Measurements from ENCODE around the gene ZNF764.
A peak's percentile ranks its signal among the peaks of the same experiment; 100 is the strongest.
"Not testable (repeated sequence)": the region's sequence is repeated elsewhere in the genome, so short reads cannot be mapped to it uniquely, and the experiment has no call there.

The ZNF764 gene

GRCh38 chr16:30548416-30549253 lies 9.5 kb downstream of the ZNF764 start:
- DNase-seq (ENCODE audit: low spot score): no peak

- DNase-seq (ENCODE audit: low spot score): no peak
Observed at GRCh38 chr16:30546115-30546514, 12.1 kb downstream of the ZNF764 start.

GRCh38 chr16:30543067-30543466 lies 15.1 kb downstream of the ZNF764 start:
- no peak for DNase-seq (ENCODE audit: low spot score)

GRCh38 chr16:30541502-30542329 lies 16.5 kb downstream of the ZNF764 start:
- DNase-seq (ENCODE audit: low spot score): no peak

- DNase-seq (ENCODE audit: low spot score): not testable (repeated sequence)
Observed at GRCh38 chr16:30540916-30541464, 17.2 kb downstream of the ZNF764 start.

GRCh38 chr16:30539986-30540526 lies 18.1 kb downstream of the ZNF764 start:
- not testable (repeated sequence) for DNase-seq (ENCODE audit: low spot score)

- no peak for DNase-seq (ENCODE audit: low spot score)
Observed at GRCh38 chr16:30539000-30539964, 18.9 kb downstream of the ZNF764 start.

GRCh38 chr16:30536391-30537024 lies 21.7 kb downstream of the ZNF764 start:
- not testable (repeated sequence) for DNase-seq (ENCODE audit: low spot score)

- peak; percentile 56 for DNase-seq (ENCODE audit: low spot score)
Observed at GRCh38 chr16:30535777-30536190, 22.4 kb downstream of the ZNF764 start.

GRCh38 chr16:30535106-30535776 lies 22.9 kb downstream of the ZNF764 start:
- DNase-seq (ENCODE audit: low spot score): peak; percentile 64

GRCh38 chr16:30534368-30535105 lies 23.6 kb downstream of the ZNF764 start, which contains the start of gene ZNF747:
ZNF747 (minus strand) TSS chr16:30534858; CDS start chr16:30534679, 179 bp downstream.
- DNase-seq (ENCODE audit: low spot score): peak; percentile 93

- DNase-seq (ENCODE audit: low spot score): no peak
Observed at GRCh38 chr16:30533748-30534367, 24.3 kb downstream of the ZNF764 start.

- DNase-seq (ENCODE audit: low spot score): no peak
Observed at GRCh38 chr16:30533146-30533522, 25.0 kb downstream of the ZNF764 start.

- DNase-seq (ENCODE audit: low spot score): no peak
Observed at GRCh38 chr16:30532285-30533145, 25.7 kb downstream of the ZNF764 start.

- DNase-seq (ENCODE audit: low spot score): no peak
Observed at GRCh38 chr16:30530163-30531037, 27.8 kb downstream of the ZNF764 start.

- no peak for DNase-seq (ENCODE audit: low spot score)
Observed at GRCh38 chr16:30528799-30529457, 29.2 kb downstream of the ZNF764 start.
